ENCODE results near the gene NR2F1-AS1.

DNA sequence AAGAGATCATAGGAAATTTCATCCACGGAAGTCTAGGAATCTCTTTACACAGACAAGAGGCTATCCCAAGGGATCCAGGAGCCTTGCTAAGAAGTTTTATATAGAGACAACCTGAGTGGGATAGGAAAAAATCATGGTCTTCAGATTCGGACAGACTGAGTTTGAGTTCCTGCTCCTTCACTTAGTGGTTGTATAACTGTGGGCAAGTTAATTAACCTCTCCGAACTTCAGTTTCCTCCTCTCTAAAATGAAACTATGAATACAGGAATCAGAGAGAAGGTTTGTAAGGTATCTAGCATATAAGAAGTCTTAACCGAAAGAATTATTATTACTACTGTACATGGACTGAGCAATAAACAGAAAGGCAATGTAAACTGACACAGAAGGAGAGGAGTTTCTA is 35.1 kb downstream of the NR2F1-AS1 start:
- TF ChIP-seq POLR2AphosphoS5 (IDR thresholded peaks at IDR 0.05; ENCODE audit: low read depth) (no peak), EZH2phosphoT487 (IDR thresholded peaks at IDR 0.05; ENCODE audit: unreplicated experiment) (no peak)
- TF ChIP-seq, protein P1, sequence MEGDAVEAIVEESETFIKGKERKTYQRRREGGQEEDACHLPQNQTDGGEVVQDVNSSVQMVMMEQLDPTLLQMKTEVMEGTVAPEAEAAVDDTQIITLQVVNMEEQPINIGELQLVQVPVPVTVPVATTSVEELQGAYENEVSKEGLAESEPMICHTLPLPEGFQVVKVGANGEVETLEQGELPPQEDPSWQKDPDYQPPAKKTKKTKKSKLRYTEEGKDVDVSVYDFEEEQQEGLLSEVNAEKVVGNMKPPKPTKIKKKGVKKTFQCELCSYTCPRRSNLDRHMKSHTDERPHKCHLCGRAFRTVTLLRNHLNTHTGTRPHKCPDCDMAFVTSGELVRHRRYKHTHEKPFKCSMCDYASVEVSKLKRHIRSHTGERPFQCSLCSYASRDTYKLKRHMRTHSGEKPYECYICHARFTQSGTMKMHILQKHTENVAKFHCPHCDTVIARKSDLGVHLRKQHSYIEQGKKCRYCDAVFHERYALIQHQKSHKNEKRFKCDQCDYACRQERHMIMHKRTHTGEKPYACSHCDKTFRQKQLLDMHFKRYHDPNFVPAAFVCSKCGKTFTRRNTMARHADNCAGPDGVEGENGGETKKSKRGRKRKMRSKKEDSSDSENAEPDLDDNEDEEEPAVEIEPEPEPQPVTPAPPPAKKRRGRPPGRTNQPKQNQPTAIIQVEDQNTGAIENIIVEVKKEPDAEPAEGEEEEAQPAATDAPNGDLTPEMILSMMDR (conservative IDR thresholded peaks at IDR 0.05; ENCODE audit: low read depth in 2 of 2) = no peak
